Measurements from ENCODE around the gene METRN. TPM values are rescaled to one million over a fixed set of nuclear protein-coding genes. Genes with fewer than 3 reads are reported as not detected.

Gene METRN
- total RNA-seq, 1 experiment from 2014 or later: 23.4 TPM

DNA sequence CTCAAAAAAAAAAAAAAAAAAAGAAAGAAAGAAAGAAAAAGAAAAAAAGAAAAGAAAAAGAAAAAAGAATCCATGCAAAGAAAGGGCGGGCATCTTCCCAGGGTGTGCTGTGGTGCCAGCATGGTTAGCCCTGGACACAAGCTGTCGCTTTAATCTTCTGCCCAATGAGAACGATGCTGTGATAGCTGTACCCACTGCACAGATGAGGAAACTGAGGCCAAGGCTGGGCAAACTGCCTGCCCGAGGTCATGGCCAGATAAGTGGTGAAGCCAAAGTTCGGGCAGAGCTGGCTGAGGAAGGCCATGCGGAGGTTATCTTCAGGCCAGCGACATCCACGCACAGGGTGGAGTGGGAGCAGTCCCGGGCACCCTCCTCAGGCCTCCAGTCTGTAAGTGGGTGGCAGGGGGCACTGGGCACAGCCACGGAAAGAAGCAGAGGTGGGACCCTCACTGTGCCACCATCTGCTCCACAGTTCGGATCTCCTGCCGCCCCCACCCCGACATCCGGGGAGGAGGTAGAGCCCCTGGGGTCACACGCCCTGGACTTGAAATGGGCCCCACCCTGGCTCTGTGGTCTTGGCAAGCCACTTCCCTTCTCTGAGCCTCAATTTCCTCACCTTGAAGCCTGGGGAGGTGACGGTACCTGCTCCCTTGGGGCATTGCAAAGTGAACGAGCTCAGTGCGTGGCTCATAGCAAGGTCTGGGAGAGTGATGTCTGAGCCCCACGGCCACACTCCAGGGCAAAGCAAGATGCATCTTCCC, 15.8 kb upstream of the METRN start:
- no peak for DNase-seq
- intact Hi-C loops (cut with micrococcal nuclease; ENCODE audit: unreplicated experiment): no loop called here
- Mint-ChIP-seq H3K27ac (ENCODE audit: unreplicated experiment) (no peak overlapping the region), H3K27me3 (ENCODE audit: insufficient read depth, unreplicated experiment) (peaks cover 9% of the 10 kb centered on the region), H3K4me3 (ENCODE audit: unreplicated experiment) (no peak overlapping the region), H3K4me1 (ENCODE audit: low read depth, unreplicated experiment) (no peaks in the 10 kb centered on the region), H3K9me3 (ENCODE audit: unreplicated experiment) (no peaks in the 10 kb centered on the region), H3K36me3 (ENCODE audit: insufficient read depth, unreplicated experiment) (peaks cover 19% of the 10 kb centered on the region)
- Histone ChIP-seq H3K4me3 (ENCODE audit: low read depth, low read length) (no peak overlapping the region), H3K9me3 (no peaks in the 10 kb centered on the region), H3K27me3 (replicated peaks; ENCODE audit: control insufficient read depth, insufficient read depth, low read length) (no peaks in the 10 kb centered on the region; the same call in 1 of the 2 replicates), H3K36me3 (ENCODE audit: control insufficient read depth, insufficient read depth, low read length) (no peaks in the 10 kb centered on the region), H3K4me1 (peaks cover 7% of the 10 kb centered on the region)
- POLR2A ChIA-PET: no interaction called here
- no TSS peak for BruUV-seq (replicated peaks)
- CTCF ChIA-PET: interaction anchor here (0.6 kb wide), 1 partner anchor 13 kb away, joined by 3 read pairs; no protein-coding TSS in a partner anchor
- TF ChIP-seq, protein P1, sequence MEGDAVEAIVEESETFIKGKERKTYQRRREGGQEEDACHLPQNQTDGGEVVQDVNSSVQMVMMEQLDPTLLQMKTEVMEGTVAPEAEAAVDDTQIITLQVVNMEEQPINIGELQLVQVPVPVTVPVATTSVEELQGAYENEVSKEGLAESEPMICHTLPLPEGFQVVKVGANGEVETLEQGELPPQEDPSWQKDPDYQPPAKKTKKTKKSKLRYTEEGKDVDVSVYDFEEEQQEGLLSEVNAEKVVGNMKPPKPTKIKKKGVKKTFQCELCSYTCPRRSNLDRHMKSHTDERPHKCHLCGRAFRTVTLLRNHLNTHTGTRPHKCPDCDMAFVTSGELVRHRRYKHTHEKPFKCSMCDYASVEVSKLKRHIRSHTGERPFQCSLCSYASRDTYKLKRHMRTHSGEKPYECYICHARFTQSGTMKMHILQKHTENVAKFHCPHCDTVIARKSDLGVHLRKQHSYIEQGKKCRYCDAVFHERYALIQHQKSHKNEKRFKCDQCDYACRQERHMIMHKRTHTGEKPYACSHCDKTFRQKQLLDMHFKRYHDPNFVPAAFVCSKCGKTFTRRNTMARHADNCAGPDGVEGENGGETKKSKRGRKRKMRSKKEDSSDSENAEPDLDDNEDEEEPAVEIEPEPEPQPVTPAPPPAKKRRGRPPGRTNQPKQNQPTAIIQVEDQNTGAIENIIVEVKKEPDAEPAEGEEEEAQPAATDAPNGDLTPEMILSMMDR (IDR thresholded peaks at IDR 0.05; ENCODE audit: insufficient read depth in 1 of 2, low read depth in 1 of 2, low read length in 1 of 2, severe bottlenecking in 1 of 2, unreplicated experiment in 1 of 2): no peak

GRCh38 chr16:700684-701584, 14.0 kb upstream of the METRN start:
- no peaks in the 10 kb centered on the region for H3K4me1 Mint-ChIP-seq (ENCODE audit: low read depth, unreplicated experiment)
- intact Hi-C loops (cut with micrococcal nuclease; ENCODE audit: unreplicated experiment): no loop called here
- no peak overlapping the region for H3K27ac Mint-ChIP-seq (ENCODE audit: unreplicated experiment)
- peaks cover 6% of the 10 kb centered on the region for H3K36me3 Mint-ChIP-seq (ENCODE audit: insufficient read depth, unreplicated experiment)
- no peaks in the 10 kb centered on the region for H3K9me3 ChIP-seq
- POLR2A ChIA-PET: no interaction called here
- H3K4me1 ChIP-seq: peaks cover 5% of the 10 kb centered on the region
- no TSS peak for BruUV-seq (replicated peaks)
- peaks cover 9% of the 10 kb centered on the region for H3K27me3 Mint-ChIP-seq (ENCODE audit: insufficient read depth, unreplicated experiment)
- no peak overlapping the region for H3K4me3 Mint-ChIP-seq (ENCODE audit: unreplicated experiment)
- CTCF ChIA-PET: no interaction called here
- H3K36me3 ChIP-seq (ENCODE audit: control insufficient read depth, insufficient read depth, low read length): no peaks in the 10 kb centered on the region
- no peak overlapping the region for H3K4me3 ChIP-seq (ENCODE audit: low read depth, low read length)
- no peaks in the 10 kb centered on the region for H3K9me3 Mint-ChIP-seq (ENCODE audit: unreplicated experiment)
- no peaks in the 10 kb centered on the region; the same call in none of the 2 replicates for H3K27me3 ChIP-seq (replicated peaks; ENCODE audit: control insufficient read depth, insufficient read depth, low read length)
- TF ChIP-seq, protein P1 (IDR thresholded peaks at IDR 0.05; ENCODE audit: insufficient read depth in 1 of 2, low read depth in 1 of 2, low read length in 1 of 2, severe bottlenecking in 1 of 2, unreplicated experiment in 1 of 2): no peak
- peak in 1 of 2 experiments; percentile 75 for DNase-seq

- ChIA-PET CTCF (no interaction called here), POLR2A (no interaction called here)
- no peaks in the 10 kb centered on the region; the same call in none of the 2 replicates for H3K27me3 ChIP-seq (replicated peaks; ENCODE audit: control insufficient read depth, insufficient read depth, low read length)
- DNase-seq: no peak
- TF ChIP-seq, protein P1 (IDR thresholded peaks at IDR 0.05; ENCODE audit: insufficient read depth in 1 of 2, low read depth in 1 of 2, low read length in 1 of 2, severe bottlenecking in 1 of 2, unreplicated experiment in 1 of 2): no peak
- peaks cover 9% of the 10 kb centered on the region for H3K27me3 Mint-ChIP-seq (ENCODE audit: insufficient read depth, unreplicated experiment)
- peaks cover 5% of the 10 kb centered on the region for H3K4me1 ChIP-seq
- H3K9me3 ChIP-seq: no peaks in the 10 kb centered on the region
- no peak overlapping the region for H3K27ac Mint-ChIP-seq (ENCODE audit: unreplicated experiment)
- no peaks in the 10 kb centered on the region for H3K4me1 Mint-ChIP-seq (ENCODE audit: low read depth, unreplicated experiment)
- no peak overlapping the region for H3K4me3 Mint-ChIP-seq (ENCODE audit: unreplicated experiment)
- intact Hi-C loops (cut with micrococcal nuclease; ENCODE audit: unreplicated experiment): no loop called here
- BruUV-seq (replicated peaks): no TSS peak
- no peak overlapping the region for H3K4me3 ChIP-seq (ENCODE audit: low read depth, low read length)
- H3K36me3 Mint-ChIP-seq (ENCODE audit: insufficient read depth, unreplicated experiment): peaks cover 6% of the 10 kb centered on the region
- H3K36me3 ChIP-seq (ENCODE audit: control insufficient read depth, insufficient read depth, low read length): no peaks in the 10 kb centered on the region
- no peaks in the 10 kb centered on the region for H3K9me3 Mint-ChIP-seq (ENCODE audit: unreplicated experiment)
Measured at GRCh38 chr16:702341-702740, 12.6 kb upstream of the METRN start.

Data from Caco-2 (cell line).